ENCODE data around the gene USP6.
"Not testable (repeated sequence)": the region's sequence is repeated elsewhere in the genome, so short reads cannot be mapped to it uniquely, and the experiment has no call there.

The USP6 gene

GRCh38 chr17:5115673-5116651 is at the start of gene USP6:
USP6 (plus strand) TSS chr17:5116032; CDS start chr17:5130368, 14,336 bp downstream.
- DNase-seq = no peak

DNA sequence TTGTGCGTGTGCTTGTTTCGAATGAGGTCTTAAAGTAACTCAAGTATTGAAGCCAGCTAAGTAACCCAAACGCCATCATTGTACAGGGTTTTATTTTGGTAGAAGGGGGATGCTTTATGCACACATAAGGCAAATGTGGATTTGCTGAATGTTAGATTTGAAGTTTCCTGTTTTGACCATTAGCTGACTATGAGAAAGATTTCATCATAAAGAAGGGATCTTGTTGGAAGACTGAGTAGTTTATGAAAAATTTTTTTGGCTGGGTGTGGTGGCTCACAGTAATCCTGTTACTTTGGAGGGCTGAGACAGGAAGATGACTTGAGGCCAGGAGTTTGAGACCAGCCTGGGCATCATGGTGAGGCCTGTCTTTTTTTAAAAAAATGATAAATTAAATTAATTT is 47.6 kb upstream of the USP6 start:
- DNase-seq = no peak

DNA sequence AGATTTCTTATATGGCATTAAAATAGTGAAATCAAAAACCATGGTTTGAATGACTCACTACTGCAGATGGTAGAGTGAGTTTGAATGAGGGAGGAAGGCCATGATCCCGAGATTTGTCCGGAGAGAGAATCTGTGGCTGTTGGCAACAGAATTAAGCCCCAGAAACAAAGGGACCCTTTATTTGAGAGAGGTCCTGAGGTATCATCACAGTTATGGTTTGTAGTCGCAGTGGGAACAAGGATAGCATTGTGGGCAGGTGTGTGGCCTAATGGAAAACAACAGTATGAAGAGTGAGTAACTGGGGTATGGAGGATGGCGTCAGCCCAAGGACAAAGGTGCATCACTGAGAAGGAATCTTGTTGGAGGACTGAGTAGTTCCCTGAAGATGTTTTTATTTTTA is 46.1 kb upstream of the USP6 start:
- DNase-seq = no peak

DNA sequence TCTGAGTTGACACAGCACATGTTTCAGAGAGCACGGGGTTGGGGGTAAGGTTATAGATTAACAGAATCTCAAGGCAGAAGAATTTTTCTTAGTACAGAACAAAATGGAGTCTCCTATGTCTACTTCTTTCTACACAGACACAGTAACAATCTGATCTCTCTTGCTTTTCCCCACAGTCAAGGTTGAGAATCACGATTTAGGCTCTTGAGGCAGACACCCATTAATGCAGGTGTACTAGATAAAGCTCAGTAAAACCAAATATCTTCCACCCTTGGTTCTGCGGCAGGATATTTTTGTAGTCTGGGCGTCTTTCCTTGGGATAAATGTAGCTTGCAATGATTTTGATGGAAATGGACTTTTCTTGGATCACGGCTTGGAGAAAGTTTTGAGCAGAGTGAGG is 40.4 kb upstream of the USP6 start:
- not testable (repeated sequence) for DNase-seq

GRCh38 chr17:5077275-5077674 is 38.6 kb upstream of the USP6 start:
- DNase-seq = not testable (repeated sequence)

GRCh38 chr17:5077781-5078105 is 38.1 kb upstream of the USP6 start:
- no peak for DNase-seq

GRCh38 chr17:5078106-5079028 is 37.5 kb upstream of the USP6 start, which contains the start of gene ZFP3:
ZFP3 (plus strand) TSS chr17:5078467; CDS start chr17:5091505, 13,038 bp downstream.
- peak; percentile 89 for DNase-seq

GRCh38 chr17:5080591-5080990 is 35.2 kb upstream of the USP6 start:
- DNase-seq = no peak

- DNase-seq = no peak
Measured at GRCh38 chr17:5092218-5093010, 23.4 kb upstream of the USP6 start.

DNA sequence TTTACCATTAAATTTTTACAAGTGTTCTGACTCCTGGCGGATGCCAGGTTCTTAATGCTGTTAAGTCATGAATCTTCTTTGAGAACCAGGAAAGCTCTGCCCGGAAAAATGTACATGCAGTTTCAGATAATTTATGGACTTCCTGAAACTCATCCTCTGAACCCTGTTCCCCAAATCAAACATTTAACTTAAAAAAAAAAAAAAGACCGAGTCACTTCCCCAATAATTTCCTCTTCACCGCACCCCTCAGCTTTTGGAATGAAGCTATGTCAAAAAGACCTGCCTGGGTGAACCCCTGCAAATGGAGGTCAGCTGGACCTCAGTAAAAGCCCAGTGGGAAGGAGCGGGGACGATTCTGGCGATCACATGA is 19.1 kb upstream of the USP6 start:
- DNase-seq = no peak

GRCh38 chr17:5097101-5097834 is 18.6 kb upstream of the USP6 start:
- DNase-seq = peak; percentile 87

DNA sequence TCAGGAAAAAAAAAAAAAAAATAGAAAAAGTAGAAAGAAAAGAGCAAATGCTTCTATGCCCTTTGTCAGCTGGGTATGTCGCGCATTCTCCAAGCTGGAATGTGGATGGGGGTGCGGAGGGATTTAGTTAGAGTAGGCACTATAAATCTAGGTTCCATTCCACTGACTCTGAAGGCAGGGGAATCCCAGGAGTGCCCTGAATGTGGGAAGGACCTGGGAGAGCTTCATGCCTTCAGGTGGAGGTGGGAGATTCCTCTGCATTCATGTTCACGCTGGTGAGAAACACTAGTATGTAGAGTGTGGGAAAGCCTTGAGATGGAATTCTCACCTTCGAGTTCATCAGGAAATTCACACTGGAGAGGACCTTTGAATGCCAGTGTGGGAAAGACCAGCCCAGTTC is 16.6 kb upstream of the USP6 start:
- DNase-seq = no peak

GRCh38 chr17:5100832-5101231 is 15.0 kb upstream of the USP6 start:
- DNase-seq = no peak

DNA sequence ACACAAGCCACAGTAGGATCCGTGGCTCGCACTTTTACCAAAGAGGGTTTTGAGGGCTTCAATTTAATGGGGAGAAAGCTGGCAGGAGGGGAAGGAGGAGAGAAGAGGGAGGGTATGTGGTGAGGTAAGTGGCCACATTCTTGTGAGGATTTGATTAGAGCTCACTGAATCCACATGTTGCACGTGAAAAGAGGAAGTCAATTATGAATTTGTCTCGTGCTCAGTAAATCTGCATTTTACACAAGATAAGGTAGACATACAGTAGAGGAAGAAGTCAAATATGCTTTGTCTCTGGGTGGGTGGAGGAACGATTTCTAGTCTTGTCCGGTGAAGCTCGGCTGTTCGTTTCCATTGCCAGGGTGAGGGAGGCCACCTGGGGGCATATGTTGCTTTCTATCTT is 5.0 kb upstream of the USP6 start:
- DNase-seq = no peak

- DNase-seq = peak; percentile 95
Measured at GRCh38 chr17:5111402-5112204, 4.2 kb upstream of the USP6 start, which contains the start of gene ZNF232. ZNF232 (minus strand) TSS chr17:5111878; CDS start chr17:5111822, 56 bp downstream.

GRCh38 chr17:5118219-5118618 is 2.4 kb downstream of the USP6 start:
- no peak for DNase-seq

- no peak for DNase-seq
Measured at GRCh38 chr17:5120036-5120435, 4.2 kb downstream of the USP6 start.

DNA sequence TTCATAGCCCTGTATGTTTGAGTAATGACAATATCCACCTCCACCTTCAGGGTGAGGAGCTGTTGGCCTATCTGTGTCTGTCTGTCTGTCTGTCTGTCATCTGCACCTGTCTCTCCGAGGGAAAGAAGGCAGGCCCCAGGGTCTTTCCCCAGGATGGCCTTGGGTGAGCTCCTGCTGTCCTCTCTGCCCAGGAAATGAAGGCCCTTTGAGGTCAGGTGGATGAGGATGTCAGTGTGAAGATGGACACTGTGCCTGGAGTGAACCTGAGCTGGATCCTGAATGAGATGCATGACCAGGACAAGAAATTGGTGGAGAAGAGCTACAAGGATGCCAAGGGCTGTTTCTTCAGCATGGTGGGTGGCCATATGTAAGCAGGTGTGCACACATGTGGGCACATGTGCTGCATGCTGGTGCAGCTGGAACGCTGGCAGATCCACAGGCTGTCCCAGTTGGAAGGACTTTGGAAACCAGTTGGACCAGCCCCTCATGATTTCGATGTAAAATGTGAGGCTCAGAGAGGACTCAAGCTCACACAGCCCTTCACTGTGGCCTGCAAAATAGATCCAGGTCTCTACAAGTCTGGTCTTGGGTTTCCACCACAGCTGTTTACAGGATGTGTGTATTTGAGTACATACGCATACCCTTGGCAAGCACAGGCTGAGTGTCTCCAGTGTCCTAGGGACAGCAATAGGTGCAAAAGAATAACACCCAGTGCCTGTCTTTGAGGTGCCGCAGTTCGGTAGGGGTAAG is 4.8 kb downstream of the USP6 start:
- not testable (repeated sequence) for DNase-seq

DNA sequence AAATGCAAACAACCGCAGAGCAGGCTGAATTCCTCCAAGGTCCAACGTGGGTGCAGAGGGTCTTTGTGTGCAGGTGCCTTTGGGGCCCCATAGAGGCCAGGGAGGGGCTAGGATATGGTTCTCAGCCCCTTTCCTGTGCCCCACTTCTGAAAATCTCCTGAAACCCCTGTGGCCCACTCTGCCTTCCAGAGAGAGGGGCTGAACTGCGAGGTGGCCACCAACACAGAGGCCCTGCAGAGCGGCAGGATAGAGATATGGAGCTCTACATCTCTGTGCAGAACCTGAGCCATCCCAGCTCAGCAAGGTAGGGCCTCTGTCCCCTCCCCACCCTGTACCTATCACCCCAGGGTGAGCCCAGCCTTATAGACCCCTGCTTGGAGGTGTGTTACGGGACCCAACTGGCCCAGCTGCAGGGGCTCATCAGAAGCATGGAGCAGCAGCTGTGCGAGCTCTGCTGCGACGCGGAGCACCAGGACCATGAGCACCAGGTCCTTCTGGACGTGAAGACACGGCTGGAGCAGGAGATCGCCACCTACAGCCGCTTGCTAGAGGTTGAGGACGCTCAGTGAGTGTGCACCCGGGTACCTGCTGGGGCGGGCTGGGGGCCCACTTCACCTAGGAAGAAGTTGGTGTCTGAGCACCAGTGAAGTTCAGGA is 5.5 kb downstream of the USP6 start:
- DNase-seq = no peak

- not testable (repeated sequence) for DNase-seq
Measured at GRCh38 chr17:5122056-5122455, 6.2 kb downstream of the USP6 start.
